ENCODE data around the gene PERM1.
A peak's percentile ranks its signal among the peaks of the same experiment; 100 is the strongest.
"Not testable (repeated sequence)": the region's sequence is repeated elsewhere in the genome, so short reads cannot be mapped to it uniquely, and the experiment has no call there.

PERM1 gene

GRCh38 chr1:1017397-1018320 is 35.8 kb upstream of the PERM1 start:
- not testable (repeated sequence) for H3K27ac ChIP-seq

GRCh38 chr1:1014799-1015681 is 33.1 kb upstream of the PERM1 start:
- DNase-seq (ENCODE audit: low read depth, low spot score), result no peak
- H3K27ac ChIP-seq, result no peak overlapping the region

More at GRCh38 chr1:1017397-1018320, 35.8 kb upstream of the PERM1 start:
- not testable (repeated sequence) for DNase-seq (ENCODE audit: low read depth, low spot score)

DNA sequence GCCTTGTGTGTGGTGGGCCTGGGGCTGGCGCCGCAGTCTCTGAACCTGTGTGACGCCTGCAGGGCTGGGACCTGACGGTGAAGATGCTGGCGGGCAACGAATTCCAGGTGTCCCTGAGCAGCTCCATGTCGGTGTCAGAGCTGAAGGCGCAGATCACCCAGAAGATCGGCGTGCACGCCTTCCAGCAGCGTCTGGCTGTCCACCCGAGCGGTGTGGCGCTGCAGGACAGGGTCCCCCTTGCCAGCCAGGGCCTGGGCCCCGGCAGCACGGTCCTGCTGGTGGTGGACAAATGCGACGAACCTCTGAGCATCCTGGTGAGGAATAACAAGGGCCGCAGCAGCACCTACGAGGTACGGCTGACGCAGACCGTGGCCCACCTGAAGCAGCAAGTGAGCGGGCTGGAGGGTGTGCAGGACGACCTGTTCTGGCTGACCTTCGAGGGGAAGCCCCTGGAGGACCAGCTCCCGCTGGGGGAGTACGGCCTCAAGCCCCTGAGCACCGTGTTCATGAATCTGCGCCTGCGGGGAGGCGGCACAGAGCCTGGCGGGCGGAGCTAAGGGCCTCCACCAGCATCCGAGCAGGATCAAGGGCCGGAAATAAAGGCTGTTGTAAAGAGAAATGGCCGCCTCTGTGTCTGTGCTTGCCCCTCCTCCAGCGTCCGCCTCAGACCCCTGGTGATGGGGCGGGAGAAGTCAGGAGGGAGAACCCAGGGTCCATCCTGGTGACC is 32.2 kb upstream of the PERM1 start:
- DNase-seq (ENCODE audit: low read depth, low spot score), result no peak
- H3K27ac ChIP-seq, result no peak overlapping the region

- peak; percentile 40 for DNase-seq (ENCODE audit: low read depth, low spot score)
- H3K27ac ChIP-seq, result peak within 1 kb of the TSS; percentile 46
Measured at GRCh38 chr1:1013105-1013921, 31.4 kb upstream of the PERM1 start, which contains the start of gene ISG15. TSS of gene ISG15 (plus strand) at chr1:1013497. CDS start at chr1:1013574, 77 bp downstream.

DNA sequence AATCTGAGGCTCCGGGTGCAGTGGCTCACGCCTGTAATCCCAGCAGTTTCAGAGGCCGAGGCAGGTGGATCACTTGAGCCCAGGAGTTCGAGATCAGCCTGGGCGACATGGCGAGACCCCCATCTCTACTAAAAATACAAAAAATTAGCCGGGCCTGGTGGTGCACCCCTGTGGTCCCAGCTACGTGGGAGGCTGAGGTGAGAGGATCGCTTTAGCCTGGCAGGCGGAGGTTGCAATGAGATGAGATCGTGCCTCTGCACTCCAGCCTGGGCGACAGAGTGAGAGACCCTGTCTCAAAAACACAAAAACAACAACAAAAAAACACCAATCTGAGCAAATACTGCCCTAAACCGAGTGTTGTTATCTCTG is 30.8 kb upstream of the PERM1 start:
- H3K27ac ChIP-seq, result peak overlapping the region; percentile 46
- DNase-seq (ENCODE audit: low read depth, low spot score), result not testable (repeated sequence)

DNA sequence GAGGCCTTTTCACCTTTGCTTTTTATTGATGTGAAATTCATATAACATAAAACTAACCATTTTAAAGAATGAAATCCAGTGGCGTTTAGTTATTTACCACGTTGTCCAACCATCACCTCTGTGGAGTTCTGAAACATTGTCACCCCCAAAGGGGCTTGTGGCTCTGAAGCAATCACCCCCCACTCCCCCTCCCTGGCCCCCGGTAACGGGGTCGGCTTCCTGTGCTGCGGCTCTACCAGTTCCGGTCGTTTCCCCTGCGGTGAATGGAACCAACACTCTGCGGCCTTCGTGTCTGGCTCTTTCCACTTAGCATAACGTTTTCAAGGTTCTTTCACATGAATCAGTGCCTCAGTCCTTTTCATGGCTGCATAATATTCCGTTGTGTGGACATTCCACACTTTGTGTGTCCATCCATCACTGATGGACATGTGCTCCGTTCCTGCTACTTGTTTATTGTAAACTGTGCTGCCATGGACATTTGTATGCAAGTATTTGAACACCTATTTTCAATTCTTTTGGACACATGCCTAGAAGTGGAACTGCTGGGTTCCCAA is 29.6 kb upstream of the PERM1 start:
- DNase-seq (ENCODE audit: low read depth, low spot score), result no peak
- no peak overlapping the region for H3K27ac ChIP-seq

- not testable (repeated sequence) for H3K27ac ChIP-seq; DNase-seq (ENCODE audit: low read depth, low spot score)
Measured at GRCh38 chr1:1010131-1010530, 28.2 kb upstream of the PERM1 start.

DNA sequence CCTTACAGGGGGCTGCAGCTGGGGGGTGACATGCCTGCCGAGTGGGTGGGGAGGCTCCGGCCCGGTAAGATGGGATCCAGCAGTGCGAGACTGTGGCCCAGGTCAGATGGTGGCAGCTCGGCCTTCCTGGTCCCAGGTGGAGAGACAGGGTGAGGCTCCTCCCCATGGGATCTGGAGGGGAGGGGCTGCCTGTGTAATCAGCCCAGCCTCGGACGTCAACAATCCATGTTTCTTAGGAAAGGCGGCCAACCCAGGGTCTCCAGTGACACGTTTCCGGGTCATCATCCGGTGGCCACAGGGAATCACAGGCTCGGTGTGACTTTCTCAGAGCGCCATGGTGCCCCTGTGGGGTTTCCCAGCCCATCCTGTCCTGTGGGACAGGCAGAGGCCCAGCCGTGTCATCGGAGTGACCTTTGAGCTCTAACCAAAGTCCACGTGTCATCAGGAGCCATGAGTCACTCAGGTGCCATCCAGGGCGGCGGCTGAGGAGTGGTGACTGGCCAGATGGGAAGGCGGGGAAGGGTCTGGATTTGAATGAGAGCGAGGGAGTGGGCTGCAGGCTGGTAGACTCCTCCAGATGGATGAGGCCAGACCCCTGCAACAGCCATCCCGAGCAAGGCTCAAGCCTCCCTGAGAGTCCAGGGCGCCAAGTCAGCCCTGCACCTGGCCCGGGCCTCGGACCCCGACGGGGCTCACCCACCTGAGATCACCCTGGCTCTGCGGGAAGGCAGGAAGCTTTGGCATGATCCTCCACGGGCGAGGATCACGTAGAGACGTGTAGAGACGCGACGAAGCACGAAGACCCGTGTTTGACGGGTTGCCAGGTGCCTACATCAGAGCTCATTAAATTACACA is 24.6 kb upstream of the PERM1 start:
- DNase-seq (ENCODE audit: low read depth, low spot score), result no peak
- H3K27ac ChIP-seq, result no peak overlapping the region

- no peak for DNase-seq (ENCODE audit: low read depth, low spot score)
- H3K27ac ChIP-seq, result no peak overlapping the region
Measured at GRCh38 chr1:1005774-1006304, 23.9 kb upstream of the PERM1 start.

DNA sequence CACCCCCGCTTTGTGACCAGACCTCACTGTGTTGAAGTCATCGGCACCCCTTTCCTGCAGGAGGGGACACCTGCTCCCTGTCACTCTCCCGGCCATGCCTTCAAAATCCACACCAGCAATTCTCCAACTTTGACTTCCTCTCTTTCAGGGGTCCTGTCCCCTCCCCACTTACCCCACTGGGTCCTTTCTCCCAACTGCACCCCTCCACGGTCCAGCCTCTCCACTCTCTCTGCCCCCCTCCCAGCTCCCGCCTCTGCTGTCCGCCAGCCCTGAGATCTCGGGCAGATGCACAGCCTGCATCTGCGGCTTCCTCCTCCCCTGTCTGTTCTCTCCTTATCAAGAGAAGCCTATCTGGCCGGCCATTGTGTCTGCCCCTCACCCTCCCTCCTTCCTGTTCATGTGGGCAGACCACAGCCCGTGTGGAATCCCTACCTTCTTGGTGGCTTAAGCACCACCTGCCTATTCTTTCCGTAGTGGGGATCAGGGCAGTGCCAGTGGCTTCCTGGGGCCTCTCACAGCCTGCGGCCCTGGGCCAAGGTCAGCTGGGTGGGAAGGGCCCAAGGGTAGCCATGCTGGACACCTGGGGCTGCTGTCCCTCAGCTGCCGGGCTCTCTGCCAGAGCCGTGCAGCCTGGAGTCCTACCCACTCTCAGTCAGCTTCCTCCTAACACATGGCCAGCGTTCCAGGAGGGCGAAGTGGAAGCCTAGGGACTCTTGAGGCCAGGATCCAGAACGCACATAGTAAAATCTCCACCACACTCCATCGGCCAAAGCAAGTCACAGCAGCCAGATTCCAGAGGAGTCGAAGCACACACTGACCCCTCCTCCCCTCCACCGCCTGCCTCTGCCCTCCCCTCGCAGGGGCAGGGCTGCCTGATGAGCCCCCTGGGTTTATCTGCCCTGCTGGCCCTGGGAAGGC is 23.1 kb upstream of the PERM1 start:
- DNase-seq (ENCODE audit: low read depth, low spot score), result no peak
- H3K27ac ChIP-seq, result no peak overlapping the region

DNA sequence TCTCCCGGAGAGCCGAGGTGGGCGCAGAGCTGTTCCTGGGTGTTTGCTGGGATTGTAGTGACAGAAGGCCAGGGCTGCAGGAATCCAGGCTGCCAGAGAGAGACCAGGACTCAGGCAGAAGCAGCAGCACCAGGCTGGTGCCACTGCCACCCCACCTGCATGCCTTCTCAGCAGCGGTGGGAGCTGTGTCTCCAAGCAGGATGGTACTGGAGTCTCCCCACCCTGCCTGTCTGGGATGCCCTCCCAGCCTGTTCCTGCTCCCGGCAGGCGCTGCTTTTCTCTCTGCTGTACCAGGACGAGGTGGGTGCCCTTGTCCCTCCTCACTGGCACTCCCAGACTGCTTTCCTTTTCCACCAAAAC is 22.5 kb upstream of the PERM1 start:
- DNase-seq (ENCODE audit: low read depth, low spot score), result no peak
- no peak overlapping the region for H3K27ac ChIP-seq

GRCh38 chr1:1003618-1004419 is 21.9 kb upstream of the PERM1 start:
- DNase-seq (ENCODE audit: low read depth, low spot score), result no peak
- no peak overlapping the region for H3K27ac ChIP-seq

GRCh38 chr1:1001057-1001783 is 19.3 kb upstream of the PERM1 start:
- DNase-seq (ENCODE audit: low read depth, low spot score), result no peak
- H3K27ac ChIP-seq, result peak overlapping the region; percentile 79

GRCh38 chr1:1000357-1001056 is 18.6 kb upstream of the PERM1 start:
- H3K27ac ChIP-seq, result peak overlapping the region; percentile 79
- DNase-seq (ENCODE audit: low read depth, low spot score), result no peak

- peak; percentile 64 for DNase-seq (ENCODE audit: low read depth, low spot score)
- peak within 1 kb of the TSS; percentile 79 for H3K27ac ChIP-seq
Measured at GRCh38 chr1:999725-1000356, 17.9 kb upstream of the PERM1 start, which contains the start of gene HES4. TSS of gene HES4 (minus strand) at chr1:1000097. CDS start at chr1:999973, 124 bp downstream.

Data from epithelial cell of prostate (primary cell).